K562 (cell line): ENCODE results near the gene PDE11A. TPM values are rescaled to one million over a fixed set of nuclear protein-coding genes. Genes with fewer than 3 reads are reported as not detected.

Experiments
- CCAR2 ChIP-seq: fragments of 200-400 bp; formaldehyde crosslinking; IDR thresholded peaks from 2 replicates; pipeline ENCODE4 v1.6.1; 2017; ENCODE audit warnings: mild to moderate bottlenecking, low read depth, low read length
- E2F8 ChIP-seq: fragments of 450-650 bp; IDR thresholded peaks from 2 replicates; pipeline ENCODE4 v1.7.1; 2018; ENCODE audit warnings: mild to moderate bottlenecking, low read depth; ENCODE audit not compliant: partially characterized antibody
- IRF9 ChIP-seq: fragments of 450-650 bp; IDR thresholded peaks from 2 replicates; pipeline ENCODE4 v1.6.1; 2016; ENCODE audit warnings: missing biosample characterization, missing genetic modification characterization
- POLR2A ChIP-seq: fragments of 450-650 bp; conservative IDR thresholded peaks from 2 replicates; pipeline ENCODE4 v1.6.1; 2016
- RERE ChIP-seq: sonication (generic); formaldehyde crosslinking; IDR thresholded peaks from 2 replicates; pipeline ENCODE4 v1.8.0; 2023; ENCODE audit warnings: missing genetic modification reagents, mild to moderate bottlenecking, borderline replicate concordance
- SIX5 ChIP-seq, 2 experiments: IDR thresholded peaks; 2 replicates each; pipeline ENCODE4 v1.6.1; 2011; ENCODE audit warnings: low read length in 2 of 2, borderline replicate concordance in 1 of 2, low read depth in 1 of 2, mild to moderate bottlenecking in 1 of 2, moderate library complexity in 1 of 2; ENCODE audit not compliant: insufficient read depth in 1 of 2
- SOX6 ChIP-seq: fragments of 450-650 bp; IDR thresholded peaks from 2 replicates; pipeline ENCODE4 v1.6.1; 2014; ENCODE audit warnings: mild to moderate bottlenecking
- ZNF76 ChIP-seq: fragments of 250-450 bp; sonication (Bioruptor Pico); IDR thresholded peaks from 2 replicates; pipeline ENCODE4 v1.4.0; 2020; ENCODE audit warnings: mild to moderate bottlenecking, moderate library complexity, borderline replicate concordance
- polyA plus RNA-seq, 8 experiments: library from polyadenylated mRNA; depleted of rRNA in 4 of 8; stranded (reverse) in 5 of 8; unstranded in 3 of 8; fragments of >200 nt; fragmentation: Nextera tagmentation in 2 of 8; fragmentation: Illumina TruSeq in 1 of 8; extraction: Ambion mirVana in 2 of 8; extraction: Trizol in 1 of 8; gene quantifications; 2 replicates each; pipeline versions ENCODE4 v1.2.1 to v1.2.3, GENCODE V29; 2011 to 2014; ENCODE audit warnings: inconsistent platforms in 1 of 8, missing spikeins in 1 of 8
- total RNA-seq, 7 experiments: library from RNA; depleted of rRNA in 6 of 7; stranded (reverse); fragments of >200 nt in 6 of 7; fragmentation: Illumina TruSeq in 2 of 7; extraction: Trizol in 2 of 7; gene quantifications; 2 replicates each; pipeline versions ENCODE4 v1.2.1 to v1.2.3, GENCODE V29; 2011 to 2021; ENCODE audit warnings: low replicate concordance in 1 of 7
- TF ChIP-seq, protein P1 (sequence below): fragments of 250-450 bp; sonication (Bioruptor Pico); IDR thresholded peaks from 2 replicates; pipeline ENCODE4 v1.5.0; 2022; ENCODE audit warnings: mild to moderate bottlenecking

Gene PDE11A
- total and polyA plus RNA-seq, 9 of the 15 experiments (the other 6 are each of a cell fraction or from before 2014, with no cell fraction given) = 3.2 to 22.1 (median 5.7) TPM

DNA sequence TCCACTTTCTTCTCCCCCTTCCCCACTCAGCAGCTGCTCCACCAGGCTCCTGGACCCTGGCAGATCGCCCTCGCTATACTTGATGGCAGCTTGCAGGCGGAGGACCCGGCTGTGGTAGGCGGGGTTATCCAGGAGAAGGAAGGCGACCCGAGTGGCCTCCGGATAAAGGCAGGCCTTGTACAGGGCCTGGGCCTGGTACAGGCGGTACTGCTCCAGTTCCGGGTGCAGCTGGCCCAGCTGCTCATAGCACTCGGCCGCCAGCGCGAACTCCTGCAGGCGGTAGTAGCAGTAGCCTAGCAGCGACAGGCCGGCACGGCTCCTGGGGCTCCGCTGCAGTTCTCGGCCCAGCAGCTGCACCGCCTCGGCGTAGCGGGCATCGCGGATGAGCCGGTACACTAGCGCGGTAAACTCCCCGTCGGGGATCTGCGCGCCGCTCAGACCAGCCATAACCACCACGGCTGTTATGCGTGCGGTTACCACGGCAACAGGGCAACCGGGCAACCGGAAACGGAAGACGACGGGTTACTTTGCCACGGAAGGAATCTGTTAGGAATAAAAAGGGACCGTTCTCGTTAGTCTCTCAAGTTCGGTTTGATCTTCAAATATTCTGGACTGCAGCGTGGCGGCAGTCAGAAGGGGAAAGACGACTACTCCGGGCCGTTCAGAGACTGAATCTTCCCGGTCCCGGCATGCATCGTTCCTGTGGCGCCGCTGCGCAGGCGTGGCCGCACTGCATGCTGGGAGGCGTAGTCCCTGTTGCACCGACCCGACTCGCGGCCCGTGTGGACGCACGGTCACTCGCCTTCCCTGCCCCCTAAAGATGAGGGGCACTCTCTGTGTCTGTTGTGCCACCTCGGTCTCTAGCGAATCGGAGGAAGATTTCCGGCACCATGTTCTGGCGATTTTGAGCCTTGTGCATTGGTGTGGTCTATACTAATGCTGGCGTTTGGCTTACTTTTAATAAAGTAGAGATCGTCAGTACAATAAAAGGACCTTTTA is 454.0 kb downstream of the PDE11A start (continued):
- TF ChIP-seq CCAR2 = no peak
- peak; percentile 87 for TF ChIP-seq POLR2A
- TF ChIP-seq ZNF76 (CRISPR knock-in tag) = peak; percentile 96; the same call in 1 of the 2 replicates
- TF ChIP-seq, protein P1, sequence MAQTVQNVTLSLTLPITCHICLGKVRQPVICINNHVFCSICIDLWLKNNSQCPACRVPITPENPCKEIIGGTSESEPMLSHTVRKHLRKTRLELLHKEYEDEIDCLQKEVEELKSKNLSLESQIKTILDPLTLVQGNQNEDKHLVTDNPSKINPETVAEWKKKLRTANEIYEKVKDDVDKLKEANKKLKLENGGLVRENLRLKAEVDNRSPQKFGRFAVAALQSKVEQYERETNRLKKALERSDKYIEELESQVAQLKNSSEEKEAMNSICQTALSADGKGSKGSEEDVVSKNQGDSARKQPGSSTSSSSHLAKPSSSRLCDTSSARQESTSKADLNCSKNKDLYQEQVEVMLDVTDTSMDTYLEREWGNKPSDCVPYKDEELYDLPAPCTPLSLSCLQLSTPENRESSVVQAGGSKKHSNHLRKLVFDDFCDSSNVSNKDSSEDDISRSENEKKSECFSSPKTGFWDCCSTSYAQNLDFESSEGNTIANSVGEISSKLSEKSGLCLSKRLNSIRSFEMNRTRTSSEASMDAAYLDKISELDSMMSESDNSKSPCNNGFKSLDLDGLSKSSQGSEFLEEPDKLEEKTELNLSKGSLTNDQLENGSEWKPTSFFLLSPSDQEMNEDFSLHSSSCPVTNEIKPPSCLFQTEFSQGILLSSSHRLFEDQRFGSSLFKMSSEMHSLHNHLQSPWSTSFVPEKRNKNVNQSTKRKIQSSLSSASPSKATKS (CRISPR knock-in tag) = no peak
- TF ChIP-seq SOX6 = no peak; the same call in 1 of the 2 replicates
- TF ChIP-seq SIX5 (IDR thresholded peaks at IDR 0.05; ENCODE audit: borderline replicate concordance in 1 of 2, insufficient read depth in 1 of 2, low read depth in 1 of 2, low read length in 2 of 2) = peak; percentile 82 to 89
- TF ChIP-seq IRF9 (tag) = no peak
- peak; percentile 81 for TF ChIP-seq E2F8
- TF ChIP-seq RERE (CRISPR knock-in tag) = no peak
